A673 (cell line): Measurements from ENCODE around the gene TMEM263. TPM values are rescaled to one million over a fixed set of nuclear protein-coding genes. Genes with fewer than 3 reads are reported as not detected.

ENCODE experiments used
- BruUV-seq: library from RNA; stranded (reverse); fragments of 400-500 nt; replicated peaks from 2 replicates; lab custom pipeline; 2021; lab: Mats Ljungman, UMichigan
- CTCF ChIA-PET: fragments of 300-600 bp; sonication (Branson Sonifier 250); formaldehyde crosslinking; loops from one replicate; lab custom pipeline; 2022; ENCODE audit warnings: antibody characterized with exemption; lab: Charles Lee
- POLR2A ChIA-PET: fragments of 300-600 bp; sonication (Branson Sonifier 250); formaldehyde crosslinking; loops from one replicate; lab custom pipeline; 2022; ENCODE audit warnings: antibody characterized with exemption; ENCODE audit not compliant: low non-redundant PET; lab: Charles Lee
- DNase-seq: peaks from one replicate; pipeline ENCODE4 v3.0.0-alpha.2; 2015; ENCODE audit warnings: low spot score
- H3K27ac ChIP-seq: fragments of 200-600 bp; sonication (generic); 2 replicates; pipeline ENCODE4 v1.5.1; 2016; ENCODE audit warnings: mixed run types, low read depth, mild to moderate bottlenecking, mixed read lengths, antibody characterized with exemption, low read length; ENCODE audit not compliant: poor library complexity, severe bottlenecking
- H3K27me3 ChIP-seq: fragments of 200-600 bp; sonication (generic); replicated peaks from 2 replicates; pipeline ENCODE4 v1.6.1; 2017; ENCODE audit warnings: mixed run types, low read depth, mild to moderate bottlenecking, mixed read lengths, antibody characterized with exemption, low read length; ENCODE audit not compliant: insufficient read depth, poor library complexity
- H3K36me3 ChIP-seq: fragments of 200-600 bp; sonication (generic); 2 replicates; pipeline ENCODE4 v1.6.1; 2016; ENCODE audit warnings: mixed run types, mild to moderate bottlenecking, mixed read lengths, antibody characterized with exemption, low read length; ENCODE audit not compliant: insufficient read depth, poor library complexity, severe bottlenecking
- H3K4me1 ChIP-seq: fragments of 200-600 bp; sonication (generic); 2 replicates; pipeline ENCODE4 v1.6.1; 2017; ENCODE audit warnings: mixed run types, mild to moderate bottlenecking, mixed read lengths, antibody characterized with exemption, low read length; ENCODE audit not compliant: insufficient read depth, poor library complexity, severe bottlenecking
- H3K4me3 ChIP-seq: fragments of 200-600 bp; sonication (generic); 2 replicates; pipeline ENCODE4 v1.5.1; 2016; ENCODE audit warnings: low read depth, mixed run types, mild to moderate bottlenecking, mixed read lengths, low read length; ENCODE audit not compliant: poor library complexity, severe bottlenecking
- H3K9me3 ChIP-seq: fragments of 200-600 bp; sonication (generic); 2 replicates; pipeline ENCODE4 v1.6.1; 2016; ENCODE audit warnings: mixed run types, low read depth, mild to moderate bottlenecking, mixed read lengths, antibody characterized with exemption, low read length; ENCODE audit not compliant: poor library complexity, severe bottlenecking
- CTCF ChIP-seq: fragments of 300-800, 200-600 bp; sonication (generic); conservative IDR thresholded peaks from 2 replicates; pipeline ENCODE4 v1.5.1; 2017; ENCODE audit warnings: low read depth, mild to moderate bottlenecking, antibody characterized with exemption, low read length, moderate library complexity, mixed read lengths
- EZH2 ChIP-seq: fragments of 200-600 bp; sonication (generic); IDR thresholded peaks from 2 replicates; pipeline ENCODE4 v1.6.1; 2017; ENCODE audit warnings: borderline replicate concordance, low read depth, mild to moderate bottlenecking, mixed read lengths, antibody characterized with exemption, low read length; ENCODE audit not compliant: poor library complexity, severe bottlenecking
- intact Hi-C: fragments of 100-400 bp; cut with micrococcal nuclease; formaldehyde crosslinking; loops from one replicate; pipeline ENCODE4 v1.10.0; 2022; ENCODE audit not compliant: unreplicated experiment
- total RNA-seq: library from RNA; stranded (reverse); gene quantifications from 2 replicates; pipeline ENCODE4 v1.2.3, GENCODE V29; 2021

The TMEM263 gene
- total RNA-seq, 1 experiment from 2014 or later = 32.3 TPM

- no peaks in the 10 kb centered on the region for H3K36me3 ChIP-seq
- TF ChIP-seq EZH2 (no peak), CTCF (no peak)
- DNase-seq = no peak
- ChIA-PET POLR2A (no interaction called here), CTCF (no interaction called here)
- H3K9me3 ChIP-seq = no peaks in the 10 kb centered on the region
- no peaks in the 10 kb centered on the region for H3K27me3 ChIP-seq
- no TSS peak for BruUV-seq
- no peak overlapping the region for H3K27ac ChIP-seq
- intact Hi-C loops = no loop called here
- H3K4me3 ChIP-seq = no peak overlapping the region
- no peaks in the 10 kb centered on the region for H3K4me1 ChIP-seq
Observed at GRCh38 chr12:107011519-107011918, 55.8 kb downstream of the TMEM263 start.

- no peak for TF ChIP-seq CTCF
- TF ChIP-seq EZH2 = no peak
- H3K36me3 ChIP-seq = no peaks in the 10 kb centered on the region
- no peak overlapping the region for H3K4me3 ChIP-seq
- no TSS peak for BruUV-seq
- no peak for DNase-seq
- H3K27ac ChIP-seq = no peak overlapping the region
- no peaks in the 10 kb centered on the region for H3K4me1 ChIP-seq
- no peaks in the 10 kb centered on the region for H3K27me3 ChIP-seq
- intact Hi-C loops = no loop called here
- ChIA-PET POLR2A (no interaction called here), CTCF (no interaction called here)
- no peaks in the 10 kb centered on the region for H3K9me3 ChIP-seq
Observed at GRCh38 chr12:107012736-107013425, 57.2 kb downstream of the TMEM263 start.

- Histone ChIP-seq H3K27ac (no peak overlapping the region), H3K27me3 (no peaks in the 10 kb centered on the region), H3K4me3 (no peak overlapping the region), H3K4me1 (no peaks in the 10 kb centered on the region), H3K9me3 (no peaks in the 10 kb centered on the region), H3K36me3 (no peaks in the 10 kb centered on the region)
- POLR2A ChIA-PET = no interaction called here
- no TSS peak for BruUV-seq
- intact Hi-C loops = no loop called here
- CTCF ChIA-PET = no interaction called here
- TF ChIP-seq CTCF = no peak
- no peak for TF ChIP-seq EZH2
- DNase-seq = no peak
Observed at GRCh38 chr12:107014055-107014454, 58.3 kb downstream of the TMEM263 start.
